Peyer's patch (tissue), 4 donors: ENCODE data around the gene SLC29A2.

Experiments
- POLR2A ChIP-seq, 2 donors: fragments of 450-650 bp; IDR thresholded peaks; one replicate each; pipeline ENCODE4 v1.5.1; 2017; ENCODE audit warnings: antibody characterized with exemption in 2 of 2, mild to moderate bottlenecking in 2 of 2, moderate library complexity in 2 of 2
- TF ChIP-seq, protein P1 (sequence below), 6 experiments: fragments of 450-650 bp in 4 of 6; fragments of 200-600 bp in 2 of 6; sonication (generic) in 1 of 6; IDR thresholded peaks; one replicate each; pipeline ENCODE4 v1.5.1; 2017 to 2019; ENCODE audit warnings: antibody characterized with exemption in 6 of 6, mild to moderate bottlenecking in 3 of 6, moderate library complexity in 1 of 6

GRCh38 chr11:66417000-66417399, 45.4 kb upstream of the SLC29A2 start:
- TF ChIP-seq, protein P1, sequence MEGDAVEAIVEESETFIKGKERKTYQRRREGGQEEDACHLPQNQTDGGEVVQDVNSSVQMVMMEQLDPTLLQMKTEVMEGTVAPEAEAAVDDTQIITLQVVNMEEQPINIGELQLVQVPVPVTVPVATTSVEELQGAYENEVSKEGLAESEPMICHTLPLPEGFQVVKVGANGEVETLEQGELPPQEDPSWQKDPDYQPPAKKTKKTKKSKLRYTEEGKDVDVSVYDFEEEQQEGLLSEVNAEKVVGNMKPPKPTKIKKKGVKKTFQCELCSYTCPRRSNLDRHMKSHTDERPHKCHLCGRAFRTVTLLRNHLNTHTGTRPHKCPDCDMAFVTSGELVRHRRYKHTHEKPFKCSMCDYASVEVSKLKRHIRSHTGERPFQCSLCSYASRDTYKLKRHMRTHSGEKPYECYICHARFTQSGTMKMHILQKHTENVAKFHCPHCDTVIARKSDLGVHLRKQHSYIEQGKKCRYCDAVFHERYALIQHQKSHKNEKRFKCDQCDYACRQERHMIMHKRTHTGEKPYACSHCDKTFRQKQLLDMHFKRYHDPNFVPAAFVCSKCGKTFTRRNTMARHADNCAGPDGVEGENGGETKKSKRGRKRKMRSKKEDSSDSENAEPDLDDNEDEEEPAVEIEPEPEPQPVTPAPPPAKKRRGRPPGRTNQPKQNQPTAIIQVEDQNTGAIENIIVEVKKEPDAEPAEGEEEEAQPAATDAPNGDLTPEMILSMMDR (IDR thresholded peaks at IDR 0.05): no peak
- TF ChIP-seq POLR2A (IDR thresholded peaks at IDR 0.05): no peak
